NB4 (cell line): ENCODE measurements around the gene RMP24.

Source experiments
- CTCF ChIP-seq: IDR thresholded peaks from one replicate; pipeline ENCODE4 v1.5.1; 2012; ENCODE audit warnings: low read depth, low read length
- MAX ChIP-seq: IDR thresholded peaks from 2 replicates; pipeline ENCODE4 v1.6.1; 2011; ENCODE audit warnings: low read depth, low read length
- MYC ChIP-seq: IDR thresholded peaks from 2 replicates; pipeline ENCODE4 v1.6.1; 2011; ENCODE audit warnings: low read depth, low read length
- POLR2A ChIP-seq: IDR thresholded peaks from 2 replicates; pipeline ENCODE4 v1.6.1; 2011; ENCODE audit warnings: mild to moderate bottlenecking; ENCODE audit not compliant: insufficient read length; ENCODE audit errors: extremely low read depth

- TF ChIP-seq CTCF (no peak), POLR2A (no peak), MAX (no peak), MYC (no peak)
These were observed 40.4 kb downstream of the RMP24 start for GRCh38 chr18:36012891-36013290.
